GM10266 (cell line): ENCODE results near the gene RBM8A.
A peak's percentile ranks its signal among the peaks of the same experiment; 100 is the strongest.
"Not testable (repeated sequence)": the region's sequence is repeated elsewhere in the genome, so short reads cannot be mapped to it uniquely, and the experiment has no call there.

Experiments
- DNase-seq: peaks from one replicate; pipeline ENCODE4 v3.0.0; 2012; ENCODE audit errors: extremely low spot score
- CTCF ChIP-seq: IDR thresholded peaks from 2 replicates; pipeline ENCODE4 v1.5.1; 2012; ENCODE audit warnings: mild to moderate bottlenecking, low read depth; ENCODE audit not compliant: control insufficient read depth, insufficient read depth; ENCODE audit errors: missing control alignments

RBM8A gene

GRCh38 chr1:145927916-145928643 is 796 bp upstream of the RBM8A start:
- DNase-seq, result no peak
- no peak for TF ChIP-seq CTCF

GRCh38 chr1:145926686-145927062 is 610 bp downstream of the RBM8A start:
- DNase-seq, result no peak
- no peak for TF ChIP-seq CTCF

GRCh38 chr1:145922266-145922665 is 5.0 kb downstream of the RBM8A start:
- no peak for TF ChIP-seq CTCF
- DNase-seq, result no peak

GRCh38 chr1:145920297-145920696 is 7.0 kb downstream of the RBM8A start:
- not testable (repeated sequence) for DNase-seq

- DNase-seq, result peak; percentile 30
- TF ChIP-seq CTCF, result no peak
These were observed 8.0 kb downstream of the RBM8A start for GRCh38 chr1:145918992-145919939.

- no peak for TF ChIP-seq CTCF
- DNase-seq, result peak; percentile 87
These were observed 8.9 kb downstream of the RBM8A start, which contains the start of gene PEX11B for GRCh38 chr1:145918144-145918991. TSS of gene PEX11B (minus strand) at chr1:145918717. CDS start at chr1:145918688, 29 bp downstream.

- no peak for DNase-seq
- no peak for TF ChIP-seq CTCF
These were observed 9.7 kb downstream of the RBM8A start for GRCh38 chr1:145917595-145917994.
